H9 (cell line): ENCODE measurements around the gene COL4A4. TPM values are rescaled to one million over a fixed set of nuclear protein-coding genes. Genes with fewer than 3 reads are reported as not detected.

Experiments used
- DNase-seq: peaks from one replicate; pipeline ENCODE4 v3.0.0-alpha.2; 2017
- H2AFZ ChIP-seq: one replicate; pipeline ENCODE4 v1.6.1; 2013; ENCODE audit warnings: mild to moderate bottlenecking, low read length, control low read depth, moderate library complexity
- H2AK5ac ChIP-seq: 2 replicates; pipeline ENCODE4 v1.6.1; 2013; ENCODE audit warnings: low read length, control low read depth, mixed read lengths; ENCODE audit not compliant: insufficient read length
- H2BK120ac ChIP-seq: one replicate; pipeline ENCODE4 v1.6.1; 2013; ENCODE audit warnings: low read depth, mild to moderate bottlenecking, low read length, control low read depth, inconsistent platforms; ENCODE audit not compliant: poor library complexity, severe bottlenecking
- H2BK12ac ChIP-seq: 2 replicates; pipeline ENCODE4 v1.6.1; 2013; ENCODE audit warnings: low read length, control low read depth, mixed read lengths, low read depth; ENCODE audit not compliant: insufficient read length
- H2BK15ac ChIP-seq: 2 replicates; pipeline ENCODE4 v1.6.1; 2013; ENCODE audit warnings: low read depth, low read length, control low read depth
- H2BK20ac ChIP-seq: one replicate; pipeline ENCODE4 v1.6.1; 2013; ENCODE audit warnings: low read depth, mild to moderate bottlenecking, low read length, control low read depth, inconsistent platforms; ENCODE audit not compliant: poor library complexity, severe bottlenecking
- H2BK5ac ChIP-seq: 2 replicates; pipeline ENCODE4 v1.6.1; 2013; ENCODE audit warnings: low read length, control low read depth, mixed read lengths; ENCODE audit not compliant: insufficient read length
- H3K14ac ChIP-seq: 2 replicates; pipeline ENCODE4 v1.6.1; 2013; ENCODE audit warnings: low read length, control low read depth; ENCODE audit not compliant: insufficient read depth
- H3K18ac ChIP-seq: 2 replicates; pipeline ENCODE4 v1.6.1; 2013; ENCODE audit warnings: low read depth, mild to moderate bottlenecking, mixed read lengths, low read length, control low read depth; ENCODE audit not compliant: insufficient read length
- H3K23ac ChIP-seq: 2 replicates; pipeline ENCODE4 v1.6.1; 2013; ENCODE audit warnings: low read length, control low read depth, mixed read lengths, low read depth; ENCODE audit not compliant: insufficient read length
- H3K23me2 ChIP-seq: 2 replicates; pipeline ENCODE4 v1.6.1; 2013; ENCODE audit warnings: low read depth, mild to moderate bottlenecking, mixed read lengths, low read length, control low read depth; ENCODE audit not compliant: insufficient read length, poor library complexity, severe bottlenecking
- H3K27ac ChIP-seq: 2 replicates; pipeline ENCODE4 v1.5.1; 2013; ENCODE audit warnings: low read length, control low read depth, mixed read lengths, low read depth; ENCODE audit not compliant: insufficient read length
- H3K27me3 ChIP-seq: 2 replicates; pipeline ENCODE4 v1.6.1; 2013; ENCODE audit warnings: low read length, control low read depth, inconsistent platforms; ENCODE audit not compliant: insufficient read depth
- H3K4ac ChIP-seq: 2 replicates; pipeline ENCODE4 v1.6.1; 2013; ENCODE audit warnings: low read depth, mild to moderate bottlenecking, control low read depth, inconsistent platforms, low read length, moderate library complexity
- H3K4me1 ChIP-seq: 2 replicates; pipeline ENCODE4 v1.6.1; 2013; ENCODE audit warnings: low read length, control low read depth, inconsistent platforms; ENCODE audit not compliant: insufficient read depth
- H3K4me2 ChIP-seq: 2 replicates; pipeline ENCODE4 v1.6.1; 2013; ENCODE audit warnings: low read length, control low read depth, mixed read lengths; ENCODE audit not compliant: insufficient read length, insufficient read depth
- H3K56ac ChIP-seq: 2 replicates; pipeline ENCODE4 v1.6.1; 2013; ENCODE audit warnings: low read depth, mild to moderate bottlenecking, mixed read lengths, low read length, control low read depth; ENCODE audit not compliant: insufficient read length
- H3K79me1 ChIP-seq: 2 replicates; pipeline ENCODE4 v1.6.1; 2013; ENCODE audit warnings: low read depth, mild to moderate bottlenecking, moderate library complexity, low read length, control low read depth, inconsistent platforms; ENCODE audit not compliant: insufficient read depth, poor library complexity, severe bottlenecking
- H3K79me2 ChIP-seq: 2 replicates; pipeline ENCODE4 v1.6.1; 2013; ENCODE audit warnings: low read length, control low read depth, inconsistent platforms; ENCODE audit not compliant: insufficient read depth
- H3K9ac ChIP-seq: 2 replicates; pipeline ENCODE4 v1.6.1; 2013; ENCODE audit warnings: low read length, control low read depth, mixed read lengths; ENCODE audit not compliant: insufficient read length; ENCODE audit errors: extremely low read depth
- H3K9me3 ChIP-seq: one replicate; pipeline ENCODE4 v1.6.1; 2013; ENCODE audit warnings: low read depth, low read length, inconsistent platforms; ENCODE audit not compliant: control insufficient read depth
- H3T11ph ChIP-seq: one replicate; pipeline ENCODE4 v1.6.1; 2013; ENCODE audit warnings: mild to moderate bottlenecking, low read length, control low read depth, inconsistent platforms
- H4K20me1 ChIP-seq: one replicate; pipeline ENCODE4 v1.6.1; 2013; ENCODE audit not compliant: control insufficient read depth, insufficient read length, insufficient read depth
- H4K5ac ChIP-seq: 2 replicates; pipeline ENCODE4 v1.6.1; 2013; ENCODE audit warnings: low read depth, mild to moderate bottlenecking, mixed read lengths, low read length, control low read depth; ENCODE audit not compliant: insufficient read length
- H4K8ac ChIP-seq: replicated peaks from 2 replicates; pipeline ENCODE4 v1.6.1; 2013; ENCODE audit warnings: low read length, control low read depth, mixed read lengths, low read depth; ENCODE audit not compliant: insufficient read length
- H4K91ac ChIP-seq: 2 replicates; pipeline ENCODE4 v1.6.1; 2013; ENCODE audit warnings: low read depth, mild to moderate bottlenecking, moderate library complexity, mixed read lengths, low read length, control low read depth; ENCODE audit not compliant: insufficient read length
- H3K27ac Mint-ChIP-seq, 3 experiments: 2 replicates in 2 of 3; 3 replicates in 1 of 3; pipeline ENCODE4 v1.8.0; 2020 to 2021; ENCODE audit warnings: mixed read lengths in 3 of 3, mild to moderate bottlenecking in 1 of 3, moderate library complexity in 1 of 3
- H3K27me3 Mint-ChIP-seq: 2 replicates; pipeline ENCODE4 v1.8.0; 2021; ENCODE audit warnings: low read depth, mild to moderate bottlenecking, moderate library complexity, mixed read lengths
- H3K36me3 Mint-ChIP-seq, 3 experiments: 2 replicates in 2 of 3; 3 replicates in 1 of 3; pipeline ENCODE4 v1.8.0; 2020 to 2021; ENCODE audit warnings: low read depth in 3 of 3, mixed read lengths in 3 of 3; ENCODE audit not compliant: insufficient read depth in 1 of 3
- H3K4me1 Mint-ChIP-seq, 2 experiments: 2 replicates each; pipeline ENCODE4 v1.8.0; 2020; ENCODE audit warnings: mixed read lengths in 2 of 2
- H3K4me3 Mint-ChIP-seq, 2 experiments: 2 replicates in 1 of 2; 3 replicates in 1 of 2; pipeline ENCODE4 v1.8.0; 2020 to 2021; ENCODE audit warnings: mild to moderate bottlenecking in 2 of 2, mixed read lengths in 2 of 2, moderate library complexity in 1 of 2
- H3K9me3 Mint-ChIP-seq, 2 experiments: 2 replicates in 1 of 2; 3 replicates in 1 of 2; pipeline ENCODE4 v1.8.0; 2020; ENCODE audit warnings: mild to moderate bottlenecking in 2 of 2, mixed read lengths in 2 of 2, moderate library complexity in 1 of 2
- WGBS: extraction: QIAGEN DNeasy Blood & Tissue Kit; methylation state at CpG from one replicate; pipeline ENCODE4 v1.1.7; 2013; ENCODE audit warnings: missing lambda C conversion rate, low lambda C conversion rate, mixed read lengths; ENCODE audit not compliant: insufficient read length; ENCODE audit errors: extremely low coverage; 5-methylcytosine and 5-hydroxymethylcytosine counted together
- total RNA-seq: library from RNA; stranded (reverse); gene quantifications from 2 replicates; pipeline ENCODE4 v1.2.1, GENCODE V29; 2021
- TF ChIP-seq, protein P1 (sequence below): fragments of 200-600 bp; sonication (generic); conservative IDR thresholded peaks from 3 replicates; pipeline ENCODE4 v1.8.0; 2021; ENCODE audit warnings: antibody characterized with exemption, mild to moderate bottlenecking

COL4A4 gene
- total RNA-seq, 1 experiment from 2014 or later: 0.92 TPM

- no peak overlapping the region for H3K23ac ChIP-seq
- no peak overlapping the region for H3K27ac ChIP-seq
- DNase-seq: no peak
- H4K5ac ChIP-seq: no peak overlapping the region
- H3K79me2 ChIP-seq: no peaks in the 10 kb centered on the region
- H3K27me3 ChIP-seq: no peaks in the 10 kb centered on the region
- H3K4me1 ChIP-seq: peaks cover 2% of the 10 kb centered on the region; the same call in 1 of the 2 replicates
- no peaks in the 10 kb centered on the region for H3K23me2 ChIP-seq
- H3K9me3 ChIP-seq: no peaks in the 10 kb centered on the region
- no peak overlapping the region for H3K14ac ChIP-seq
- Mint-ChIP-seq H3K27me3 (no peaks in the 10 kb centered on the region), H3K36me3 (peaks cover 0 to 6% (median 6%) of the 10 kb centered on the region in 3 experiments; a peak in 4 of 7 replicates), H3K4me3 (no peak overlapping the region), H3K4me1 (no peaks in the 10 kb centered on the region), H3K9me3 (no peaks in the 10 kb centered on the region), H3K27ac (no peak overlapping the region)
- H3K56ac ChIP-seq: no peak overlapping the region
- H4K91ac ChIP-seq: no peak overlapping the region
- no peak overlapping the region for H3K18ac ChIP-seq
- H3K4ac ChIP-seq: no peak overlapping the region
- WGBS: no CpG with 5 or more reads among the region's 4 CpGs
- H4K20me1 ChIP-seq: no peaks in the 10 kb centered on the region
- H3K4me2 ChIP-seq: no peak overlapping the region
- no peak overlapping the region for H2BK12ac ChIP-seq
- no peak overlapping the region for H3T11ph ChIP-seq
- H2BK120ac ChIP-seq: no peak overlapping the region
- H2BK15ac ChIP-seq: no peak overlapping the region
- no peak overlapping the region for H2BK5ac ChIP-seq
- no peak overlapping the region for H3K9ac ChIP-seq
- no peak overlapping the region for H2AK5ac ChIP-seq
- no peak overlapping the region for H2AFZ ChIP-seq
- no peak overlapping the region for H4K8ac ChIP-seq
- no peaks in the 10 kb centered on the region for H3K79me1 ChIP-seq
- TF ChIP-seq, protein P1, sequence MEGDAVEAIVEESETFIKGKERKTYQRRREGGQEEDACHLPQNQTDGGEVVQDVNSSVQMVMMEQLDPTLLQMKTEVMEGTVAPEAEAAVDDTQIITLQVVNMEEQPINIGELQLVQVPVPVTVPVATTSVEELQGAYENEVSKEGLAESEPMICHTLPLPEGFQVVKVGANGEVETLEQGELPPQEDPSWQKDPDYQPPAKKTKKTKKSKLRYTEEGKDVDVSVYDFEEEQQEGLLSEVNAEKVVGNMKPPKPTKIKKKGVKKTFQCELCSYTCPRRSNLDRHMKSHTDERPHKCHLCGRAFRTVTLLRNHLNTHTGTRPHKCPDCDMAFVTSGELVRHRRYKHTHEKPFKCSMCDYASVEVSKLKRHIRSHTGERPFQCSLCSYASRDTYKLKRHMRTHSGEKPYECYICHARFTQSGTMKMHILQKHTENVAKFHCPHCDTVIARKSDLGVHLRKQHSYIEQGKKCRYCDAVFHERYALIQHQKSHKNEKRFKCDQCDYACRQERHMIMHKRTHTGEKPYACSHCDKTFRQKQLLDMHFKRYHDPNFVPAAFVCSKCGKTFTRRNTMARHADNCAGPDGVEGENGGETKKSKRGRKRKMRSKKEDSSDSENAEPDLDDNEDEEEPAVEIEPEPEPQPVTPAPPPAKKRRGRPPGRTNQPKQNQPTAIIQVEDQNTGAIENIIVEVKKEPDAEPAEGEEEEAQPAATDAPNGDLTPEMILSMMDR: no peak
- H2BK20ac ChIP-seq: no peak overlapping the region
These were observed 170.8 kb downstream of the COL4A4 start for GRCh38 chr2:226993171-226993570.
